NCI-H1105 treated with DMSO at 0.1 percent for 48 hours (cell line): ENCODE results near the gene PEAR1.

Experiments
- DNase-seq: peaks from one replicate; lab custom pipeline; 2025; lab: John Stamatoyannopoulos, UW

PEAR1 gene, protein sequence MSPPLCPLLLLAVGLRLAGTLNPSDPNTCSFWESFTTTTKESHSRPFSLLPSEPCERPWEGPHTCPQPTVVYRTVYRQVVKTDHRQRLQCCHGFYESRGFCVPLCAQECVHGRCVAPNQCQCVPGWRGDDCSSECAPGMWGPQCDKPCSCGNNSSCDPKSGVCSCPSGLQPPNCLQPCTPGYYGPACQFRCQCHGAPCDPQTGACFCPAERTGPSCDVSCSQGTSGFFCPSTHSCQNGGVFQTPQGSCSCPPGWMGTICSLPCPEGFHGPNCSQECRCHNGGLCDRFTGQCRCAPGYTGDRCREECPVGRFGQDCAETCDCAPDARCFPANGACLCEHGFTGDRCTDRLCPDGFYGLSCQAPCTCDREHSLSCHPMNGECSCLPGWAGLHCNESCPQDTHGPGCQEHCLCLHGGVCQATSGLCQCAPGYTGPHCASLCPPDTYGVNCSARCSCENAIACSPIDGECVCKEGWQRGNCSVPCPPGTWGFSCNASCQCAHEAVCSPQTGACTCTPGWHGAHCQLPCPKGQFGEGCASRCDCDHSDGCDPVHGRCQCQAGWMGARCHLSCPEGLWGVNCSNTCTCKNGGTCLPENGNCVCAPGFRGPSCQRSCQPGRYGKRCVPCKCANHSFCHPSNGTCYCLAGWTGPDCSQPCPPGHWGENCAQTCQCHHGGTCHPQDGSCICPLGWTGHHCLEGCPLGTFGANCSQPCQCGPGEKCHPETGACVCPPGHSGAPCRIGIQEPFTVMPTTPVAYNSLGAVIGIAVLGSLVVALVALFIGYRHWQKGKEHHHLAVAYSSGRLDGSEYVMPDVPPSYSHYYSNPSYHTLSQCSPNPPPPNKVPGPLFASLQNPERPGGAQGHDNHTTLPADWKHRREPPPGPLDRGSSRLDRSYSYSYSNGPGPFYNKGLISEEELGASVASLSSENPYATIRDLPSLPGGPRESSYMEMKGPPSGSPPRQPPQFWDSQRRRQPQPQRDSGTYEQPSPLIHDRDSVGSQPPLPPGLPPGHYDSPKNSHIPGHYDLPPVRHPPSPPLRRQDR

DNA sequence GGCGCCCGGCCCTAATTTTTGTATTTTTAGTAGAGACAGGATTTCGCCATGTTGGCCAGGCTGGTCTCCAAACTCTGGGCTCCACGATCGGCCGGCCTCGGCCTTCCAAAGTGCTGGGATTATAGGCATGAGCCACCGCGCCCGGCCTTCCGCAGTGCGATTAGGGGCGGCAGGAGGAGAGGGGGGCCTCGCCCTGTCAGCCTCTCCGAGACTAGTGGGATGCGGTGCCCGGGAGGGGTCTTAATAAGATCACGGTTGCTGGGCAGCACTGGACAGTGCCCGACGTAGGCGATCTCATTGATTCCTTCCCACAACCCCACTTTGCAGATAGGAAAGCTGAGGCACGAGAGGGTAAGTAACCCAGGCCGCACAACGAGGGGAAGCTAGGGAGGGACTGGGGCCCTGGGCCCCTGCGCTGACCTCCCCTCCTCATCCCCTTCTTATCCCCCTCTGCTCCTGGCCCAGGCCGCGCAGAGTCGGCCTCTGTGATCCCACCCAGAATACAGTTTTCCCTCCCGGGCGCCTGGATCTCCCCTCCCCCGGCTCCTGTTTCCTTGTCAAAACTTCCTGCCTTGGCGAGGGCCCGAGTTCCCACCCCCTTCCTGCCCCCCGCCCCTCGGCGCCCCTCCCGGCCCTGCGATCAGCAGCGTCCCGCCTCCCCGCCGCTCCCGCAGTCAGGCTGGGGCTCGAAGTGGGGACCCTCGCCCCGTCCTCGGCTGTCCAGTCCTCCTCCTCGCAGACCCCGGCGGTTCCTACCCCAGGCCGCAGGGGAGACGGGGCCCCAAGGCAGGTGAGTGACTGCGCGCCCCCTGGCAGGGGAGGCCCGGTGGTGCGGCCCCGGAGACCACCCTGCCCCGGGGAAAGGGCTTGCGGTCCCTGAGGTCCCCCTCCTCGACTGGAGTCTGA lies at the start of gene PEAR1:
Gene PEAR1, plus strand, starts transcription at position 671 of the 906 bp plus-strand sequence. CDS start 10,209 bp downstream, outside the sequence.
- no peak for DNase-seq

DNA sequence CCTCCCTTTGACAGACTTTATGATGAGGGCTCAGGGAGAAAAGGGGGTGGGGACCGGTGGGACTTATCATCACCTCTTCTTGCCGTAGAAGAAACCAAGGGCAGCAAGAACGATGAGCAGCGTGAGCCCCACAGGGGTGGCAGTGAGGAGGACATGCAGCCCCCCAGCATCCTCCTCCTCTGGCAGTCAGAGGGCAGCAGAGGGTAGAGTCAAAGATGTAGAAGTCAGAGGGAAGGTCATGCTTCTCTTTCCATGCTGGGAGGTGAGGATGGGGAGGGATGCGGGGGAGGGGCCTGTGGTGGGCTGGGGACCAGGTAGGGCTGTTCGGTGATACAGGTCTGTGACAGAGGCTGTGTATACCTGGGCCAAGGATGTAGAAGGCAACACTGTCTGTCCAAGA lies 49.4 kb upstream of the PEAR1 start:
- no peak for DNase-seq

DNA sequence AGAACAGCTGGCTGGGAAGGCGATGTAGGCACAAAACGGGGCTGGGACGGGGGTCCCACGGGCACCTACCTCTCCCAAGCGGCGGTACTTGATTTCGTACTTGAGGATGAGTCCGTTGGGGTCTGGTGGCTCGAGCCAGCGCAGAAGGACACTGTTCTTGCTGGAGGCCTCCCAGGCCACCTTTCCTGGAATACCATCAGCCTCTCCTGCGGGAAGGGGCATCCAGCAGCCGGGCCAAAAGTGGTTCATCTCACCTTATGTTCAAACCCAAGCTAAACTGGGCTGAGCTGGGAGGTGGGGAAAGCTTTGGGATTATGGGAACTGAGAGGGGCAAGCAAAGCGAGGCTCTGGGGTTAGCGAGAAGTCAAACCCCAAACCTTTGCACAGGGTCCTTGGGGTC lies 48.9 kb upstream of the PEAR1 start:
- DNase-seq = no peak

DNA sequence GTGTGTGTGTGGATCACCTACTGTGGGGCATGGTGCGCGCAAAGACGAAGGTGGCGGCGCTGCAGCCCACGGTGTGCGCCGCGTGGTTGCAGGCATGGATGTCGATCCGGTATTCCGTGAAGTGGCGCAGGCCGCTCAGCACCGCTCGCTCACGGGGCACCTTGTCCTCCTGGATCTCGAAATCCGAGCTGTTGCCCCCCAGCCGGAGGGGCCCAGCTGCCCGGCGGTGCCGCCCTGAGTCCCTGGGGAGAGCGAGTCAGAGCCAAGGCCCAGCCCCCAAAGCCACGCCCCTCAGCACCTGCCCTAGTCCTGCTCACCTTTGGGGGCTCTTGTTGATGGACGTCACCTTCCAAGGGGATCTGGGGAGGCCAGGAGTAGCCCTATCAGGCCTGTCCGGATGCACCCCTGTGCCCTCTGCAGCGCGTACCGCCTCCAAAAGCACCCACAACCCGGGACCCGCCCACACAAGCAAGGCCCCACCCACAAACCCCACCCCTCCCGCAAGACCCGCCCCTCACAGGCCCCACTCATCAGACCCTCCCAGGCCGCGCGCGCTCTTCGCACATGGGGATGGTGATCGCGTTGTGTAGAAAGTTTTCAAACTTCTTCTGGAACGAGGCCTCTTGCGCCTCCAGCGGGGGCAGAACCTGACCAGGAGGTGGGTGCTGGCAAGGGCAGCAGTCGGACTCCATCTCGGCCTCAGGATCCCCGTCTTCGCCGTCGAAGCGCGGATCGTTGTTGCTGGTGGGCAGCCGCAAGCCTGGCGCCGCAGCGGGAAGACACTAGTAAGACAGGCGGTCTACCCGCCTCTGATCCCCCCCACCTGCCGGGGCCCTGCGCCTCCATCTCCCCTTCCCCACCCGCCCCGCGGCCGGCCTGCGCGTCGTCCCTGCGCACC lies 48.2 kb upstream of the PEAR1 start:
- no peak for DNase-seq

DNA sequence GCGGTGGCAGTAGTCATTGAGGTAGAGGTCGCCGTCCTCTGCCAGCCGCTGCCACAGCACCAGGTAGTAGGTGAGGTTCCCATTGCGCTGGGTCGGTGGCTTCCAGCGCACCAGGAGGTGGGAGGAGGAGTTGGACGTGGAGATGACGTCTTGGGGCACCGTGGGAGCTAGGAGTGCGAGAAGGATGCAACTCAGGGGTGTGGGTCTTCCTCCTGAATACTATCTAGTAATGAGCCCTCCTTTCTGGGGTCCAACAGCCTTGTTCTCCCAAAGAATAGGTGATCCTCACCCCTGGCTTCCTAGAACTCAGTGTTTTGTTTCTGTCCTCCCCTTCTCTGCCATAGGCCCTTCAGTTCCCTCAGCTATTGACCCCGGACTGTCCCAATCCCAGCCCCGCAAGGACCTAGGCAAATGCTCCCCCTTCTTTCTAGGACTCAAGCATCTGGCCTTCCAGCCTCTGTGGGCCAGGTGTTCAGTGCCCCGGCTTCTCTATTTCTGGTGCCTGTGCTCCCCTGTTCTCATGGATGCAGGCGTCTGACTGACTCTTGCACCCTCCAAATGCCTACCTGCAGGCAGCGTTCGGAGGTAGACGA lies 47.5 kb upstream of the PEAR1 start:
- DNase-seq = no peak

DNA sequence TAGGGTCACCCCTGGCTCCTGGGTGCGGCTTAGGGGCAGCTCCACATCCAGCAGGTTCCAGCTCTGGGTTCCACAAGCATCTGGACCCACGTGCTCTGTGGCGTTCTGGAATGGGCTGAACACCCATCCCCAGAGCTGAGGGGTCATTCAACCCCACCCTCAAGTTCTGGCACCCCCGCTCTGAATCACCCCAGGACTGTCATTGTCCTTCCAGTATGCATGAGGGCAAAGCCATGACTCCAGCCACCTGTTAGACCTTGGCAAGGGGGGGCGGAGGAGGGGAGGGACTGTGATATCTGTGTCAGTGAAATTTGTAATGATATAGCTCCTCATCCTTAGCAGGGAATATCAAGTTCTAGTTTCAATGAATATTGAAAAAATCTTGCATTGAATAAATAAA lies 46.9 kb upstream of the PEAR1 start:
- no peak for DNase-seq

DNA sequence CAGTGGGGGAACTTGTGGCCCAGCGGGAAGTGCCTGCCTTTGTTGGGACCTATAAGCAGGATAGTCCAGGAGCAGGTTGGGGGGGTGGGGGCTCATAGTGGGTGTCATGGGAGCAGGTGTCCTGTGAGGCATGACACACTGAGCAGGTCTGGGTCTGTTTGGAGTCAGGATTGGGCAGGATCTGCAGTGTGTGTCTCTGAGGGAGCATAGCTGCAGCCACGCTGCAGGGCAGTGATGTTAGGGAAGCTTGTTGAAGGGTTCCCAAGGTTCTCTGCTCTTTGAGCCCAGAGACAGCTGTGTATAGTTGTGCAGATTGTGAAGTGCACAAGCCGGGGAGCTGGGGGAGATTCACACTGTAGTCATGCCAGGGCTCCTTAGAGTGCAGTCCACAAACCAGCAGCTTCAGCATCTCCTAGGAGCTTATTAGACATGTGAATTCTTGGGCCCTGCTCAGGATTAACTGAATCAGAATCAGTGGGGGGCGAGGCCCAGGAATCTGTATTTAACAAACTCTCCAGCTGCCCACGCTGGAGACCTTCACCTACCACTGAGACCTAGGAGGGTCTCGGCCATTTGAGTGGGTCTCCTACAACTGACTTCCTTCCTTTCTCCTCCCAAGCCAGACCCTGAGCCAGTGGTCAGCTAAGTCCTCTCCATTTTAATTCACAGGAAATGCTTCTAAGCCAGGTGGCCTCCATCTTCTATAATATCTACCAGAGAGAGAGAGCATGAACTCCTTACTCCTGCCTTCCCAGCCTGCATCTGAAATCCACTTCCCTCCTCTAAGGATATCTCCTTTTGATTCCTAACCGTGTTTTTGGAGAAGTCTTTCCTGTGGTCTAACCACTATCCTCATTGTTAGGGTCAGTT lies 45.7 kb upstream of the PEAR1 start:
- no peak for DNase-seq

DNA sequence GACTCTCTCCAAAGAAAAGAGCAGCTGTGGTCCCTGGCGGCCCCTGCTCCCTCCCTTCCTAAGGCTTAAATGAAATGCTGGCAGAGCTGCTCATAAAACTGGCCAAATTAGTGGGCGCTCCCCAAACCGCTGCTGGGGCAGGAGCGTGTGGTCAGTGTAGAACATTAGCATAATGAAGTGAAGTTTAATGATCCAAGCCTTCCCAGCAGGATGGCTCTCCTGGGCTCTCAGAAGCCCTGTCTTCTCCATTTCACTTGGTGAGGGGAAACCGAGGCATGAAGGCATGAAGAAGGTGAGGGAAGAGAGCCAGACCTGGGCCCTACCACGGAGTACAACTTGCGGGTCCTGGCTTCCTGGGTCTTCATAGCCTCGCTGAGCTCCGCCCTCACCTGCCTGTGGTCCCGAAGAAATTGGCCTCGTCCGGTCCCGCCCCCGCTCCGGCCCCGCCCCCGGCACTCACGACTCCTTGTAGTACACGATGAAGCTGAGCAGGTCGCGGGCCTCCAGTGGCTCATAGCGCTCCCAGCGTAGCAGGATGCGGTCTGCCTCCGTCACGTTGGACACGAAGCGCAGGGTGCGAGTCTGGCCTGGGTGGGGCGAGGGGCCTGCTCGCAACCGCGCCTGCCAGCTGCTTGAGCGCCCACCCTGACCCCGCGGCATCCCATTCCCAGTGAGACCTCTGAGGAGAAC lies 44.9 kb upstream of the PEAR1 start:
- DNase-seq = no peak

DNA sequence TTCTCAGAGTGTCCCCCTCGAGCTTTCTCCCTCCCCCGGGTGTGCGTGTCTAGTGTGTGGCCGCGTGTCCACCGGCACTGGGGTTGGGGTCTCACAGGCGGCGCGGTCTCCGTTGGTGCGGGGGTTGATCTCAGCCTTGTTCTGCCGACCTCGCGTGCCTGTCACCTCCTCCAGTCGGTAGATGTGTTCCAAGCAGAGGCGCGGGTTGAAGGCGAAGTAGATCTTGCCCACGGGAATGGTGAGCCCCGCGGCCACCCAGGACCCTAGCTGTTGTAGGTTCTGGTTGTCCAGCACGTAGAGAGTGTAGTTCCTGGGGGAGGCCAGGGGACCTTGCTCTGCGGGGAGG lies 44.4 kb upstream of the PEAR1 start:
- no peak for DNase-seq

DNA sequence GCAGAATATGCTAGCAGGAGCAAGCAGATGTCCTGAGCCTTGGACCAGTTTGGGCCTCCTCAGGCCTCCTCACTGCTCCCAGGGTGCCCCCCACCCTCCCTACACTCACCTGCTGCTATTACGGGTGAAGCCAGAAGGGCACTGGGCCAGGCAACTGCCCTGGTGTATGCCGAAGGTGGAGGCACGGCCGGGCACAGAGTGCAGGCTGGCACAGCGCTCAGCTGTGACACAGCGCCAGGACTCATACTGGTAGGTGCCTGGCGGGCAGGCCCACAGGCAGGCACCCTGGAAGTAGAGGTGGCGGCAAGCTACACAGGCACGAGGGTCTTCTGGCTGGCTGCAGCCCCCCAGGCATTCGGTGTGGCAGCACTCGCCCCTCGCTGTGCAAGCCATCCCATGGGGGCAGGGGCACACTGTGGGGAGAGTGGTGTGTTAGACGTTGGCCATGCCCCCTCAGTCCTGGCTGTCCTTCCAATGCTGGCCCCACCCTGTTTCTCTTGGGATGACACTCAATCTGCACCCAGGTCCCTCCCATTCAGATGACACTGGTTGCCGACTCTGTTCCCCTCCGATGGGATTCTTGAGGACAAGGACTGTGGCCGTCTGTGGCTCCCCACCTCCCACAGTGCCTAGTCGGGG lies 41.6 kb upstream of the PEAR1 start:
- DNase-seq = no peak

DNA sequence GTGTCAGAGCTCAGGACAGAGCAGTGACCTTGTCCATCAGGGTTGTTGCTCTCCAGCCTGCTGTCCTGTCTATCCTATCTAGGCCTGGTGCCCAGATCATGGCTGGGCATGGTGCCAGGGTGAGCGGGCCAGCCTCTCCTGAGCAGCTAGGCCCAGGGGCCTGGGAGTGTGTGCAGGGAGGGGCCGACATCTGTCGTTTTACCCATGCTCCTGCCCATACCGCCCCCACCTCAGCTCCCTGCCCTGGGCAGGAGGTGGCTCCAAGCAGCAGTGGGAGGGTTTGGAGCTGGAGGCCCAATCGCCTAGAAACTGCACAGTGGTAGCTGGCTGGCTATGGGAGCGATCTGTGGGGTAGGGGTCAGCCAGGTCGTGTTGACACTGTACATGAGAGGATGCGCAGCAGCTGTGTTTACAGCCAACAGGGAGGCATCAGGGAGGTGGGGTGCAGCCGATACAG lies 41.1 kb upstream of the PEAR1 start:
- DNase-seq = peak; percentile 88

DNA sequence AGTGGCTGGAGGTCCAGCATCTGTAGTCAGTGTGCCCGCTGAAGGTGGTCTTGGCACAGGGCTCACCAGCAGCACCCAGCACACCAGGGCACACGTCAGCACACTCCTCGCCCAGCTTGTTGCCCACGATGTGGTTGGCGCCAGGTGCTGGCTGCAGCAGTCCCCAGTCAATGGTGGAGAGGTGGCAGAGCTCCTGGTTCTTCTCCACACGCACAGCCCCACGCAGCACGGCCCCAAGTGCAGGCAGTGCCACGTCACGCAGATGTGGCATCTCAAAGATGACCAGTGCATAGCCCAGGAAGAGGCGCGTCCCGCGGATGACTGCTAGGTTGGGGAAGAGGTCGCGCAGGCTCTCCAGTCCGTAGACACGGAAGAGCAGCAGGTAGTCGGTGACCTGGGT lies 39.8 kb upstream of the PEAR1 start:
- DNase-seq = no peak

DNA sequence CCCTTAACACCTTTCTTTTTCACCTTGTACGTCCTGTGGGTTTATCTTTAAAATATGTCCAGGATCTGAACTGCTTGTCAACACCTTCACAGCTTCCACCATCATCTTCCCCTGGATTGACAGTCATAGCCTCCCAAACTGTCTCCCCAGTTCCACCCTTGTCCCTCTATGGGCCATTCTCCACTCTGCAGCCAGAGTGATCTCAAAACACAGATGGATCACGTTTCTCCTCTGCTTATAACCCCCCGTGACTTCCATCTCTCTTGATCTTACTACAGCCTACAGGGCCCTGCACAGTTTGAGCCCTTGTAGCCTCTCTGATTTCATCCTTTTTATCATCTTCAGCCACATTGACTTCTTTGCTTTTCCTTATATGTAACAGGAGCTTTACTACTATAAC lies 38.9 kb upstream of the PEAR1 start:
- DNase-seq = no peak

DNA sequence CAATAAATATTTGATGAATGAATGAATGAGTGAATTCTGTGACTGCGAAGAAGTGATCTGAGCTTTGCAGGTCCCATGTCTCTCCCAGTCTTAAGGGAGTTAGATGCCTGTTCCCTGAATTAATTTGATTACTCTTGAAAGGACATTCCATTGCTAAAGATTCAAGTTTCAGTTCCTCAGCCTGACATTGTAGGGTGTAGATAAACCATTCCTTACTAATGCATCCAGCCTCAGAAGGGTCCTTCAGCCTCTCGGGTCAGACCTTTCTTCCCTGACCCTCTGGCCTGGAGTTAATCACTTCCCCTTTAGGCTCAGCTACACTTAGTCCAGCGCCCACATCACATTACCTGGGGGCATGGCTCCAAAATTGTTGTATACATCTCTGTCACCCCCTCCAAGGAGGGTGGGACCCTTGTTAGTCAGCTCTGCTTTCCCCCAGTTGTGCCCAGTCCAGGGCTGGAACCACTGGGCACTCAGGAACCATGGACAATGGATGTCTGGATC lies 37.2 kb upstream of the PEAR1 start:
- no peak for DNase-seq

DNA sequence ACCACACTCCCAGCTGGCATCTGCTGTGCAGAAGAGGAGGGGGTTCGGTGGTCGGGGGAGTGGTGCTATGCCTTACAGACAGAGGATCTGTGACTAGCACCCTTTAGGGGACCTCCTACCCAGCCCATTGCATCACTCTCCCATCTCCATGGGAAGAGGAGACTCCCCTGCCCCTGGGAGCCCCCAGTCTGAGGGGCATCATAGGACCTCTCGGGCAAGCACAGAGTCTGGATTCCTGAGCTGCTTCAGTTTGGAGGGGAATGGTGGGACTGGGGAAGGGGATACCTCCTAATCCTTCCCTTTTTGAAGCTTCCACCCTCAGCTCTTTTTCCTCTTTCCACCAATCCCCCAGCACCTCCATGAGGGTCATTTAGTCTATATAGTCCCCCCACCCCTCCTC lies 36.0 kb upstream of the PEAR1 start:
- no peak for DNase-seq

DNA sequence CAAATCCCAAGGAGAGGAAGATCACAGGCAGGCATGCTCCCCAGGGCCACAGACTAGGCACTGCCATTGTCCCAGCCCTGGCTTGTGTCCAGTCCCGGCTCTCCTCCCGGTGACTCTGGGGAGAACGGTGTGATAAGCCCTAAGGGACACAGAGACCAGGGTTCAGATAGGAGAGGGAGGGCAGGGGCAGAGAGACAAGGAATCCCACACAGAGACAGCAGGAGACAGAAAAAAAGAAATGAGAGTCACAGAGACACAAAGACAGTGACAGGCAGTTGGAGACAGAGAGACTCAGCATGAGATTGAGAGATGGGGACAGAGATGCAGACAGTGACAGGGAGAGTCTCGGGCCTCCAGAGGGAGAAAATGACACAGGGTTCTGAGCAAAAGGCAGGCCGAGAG lies 35.0 kb upstream of the PEAR1 start:
- no peak for DNase-seq

DNA sequence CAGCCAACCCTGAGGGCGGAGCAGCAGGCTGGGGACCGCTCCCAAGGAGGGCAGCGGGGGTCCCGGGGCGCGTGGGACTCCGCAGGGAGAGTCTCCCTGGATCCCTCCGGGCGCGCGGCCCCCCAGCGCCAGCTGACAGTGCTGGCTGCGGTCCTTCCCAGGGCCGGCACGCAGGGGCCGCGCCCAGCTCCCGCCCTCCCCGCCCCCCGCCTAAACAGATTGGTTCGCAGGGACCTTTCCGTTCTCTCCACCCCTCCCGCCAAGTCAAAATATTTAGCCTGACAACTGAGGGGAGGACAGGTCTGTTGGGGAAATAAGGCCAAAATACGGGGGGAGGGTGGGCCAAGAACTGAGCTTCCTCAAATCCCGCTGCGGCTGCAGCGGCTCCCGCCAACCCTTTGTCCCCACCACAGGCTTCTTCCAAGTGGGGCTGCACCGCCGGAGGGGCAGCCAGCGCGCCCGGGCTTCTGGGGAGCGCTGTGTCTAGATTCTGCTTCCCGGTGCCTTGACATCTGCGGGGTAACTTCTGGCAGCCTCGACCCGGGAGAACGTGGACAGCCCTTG lies 34.5 kb upstream of the PEAR1 start, which contains the start of gene INSRR:
Gene INSRR, minus strand, starts transcription at position 159 of the 564 bp plus-strand sequence. CDS start 496 bp downstream, outside the sequence.
- no peak for DNase-seq
